ENCODE results near the gene IQCM. TPM values are rescaled to one million over a fixed set of nuclear protein-coding genes. Genes with fewer than 3 reads are reported as not detected.
A peak's percentile ranks its signal among the peaks of the same experiment; 100 is the strongest.

The IQCM gene
- total and polyA plus RNA-seq, 9 donors: 0.08 TPM; not detected in 8

DNA sequence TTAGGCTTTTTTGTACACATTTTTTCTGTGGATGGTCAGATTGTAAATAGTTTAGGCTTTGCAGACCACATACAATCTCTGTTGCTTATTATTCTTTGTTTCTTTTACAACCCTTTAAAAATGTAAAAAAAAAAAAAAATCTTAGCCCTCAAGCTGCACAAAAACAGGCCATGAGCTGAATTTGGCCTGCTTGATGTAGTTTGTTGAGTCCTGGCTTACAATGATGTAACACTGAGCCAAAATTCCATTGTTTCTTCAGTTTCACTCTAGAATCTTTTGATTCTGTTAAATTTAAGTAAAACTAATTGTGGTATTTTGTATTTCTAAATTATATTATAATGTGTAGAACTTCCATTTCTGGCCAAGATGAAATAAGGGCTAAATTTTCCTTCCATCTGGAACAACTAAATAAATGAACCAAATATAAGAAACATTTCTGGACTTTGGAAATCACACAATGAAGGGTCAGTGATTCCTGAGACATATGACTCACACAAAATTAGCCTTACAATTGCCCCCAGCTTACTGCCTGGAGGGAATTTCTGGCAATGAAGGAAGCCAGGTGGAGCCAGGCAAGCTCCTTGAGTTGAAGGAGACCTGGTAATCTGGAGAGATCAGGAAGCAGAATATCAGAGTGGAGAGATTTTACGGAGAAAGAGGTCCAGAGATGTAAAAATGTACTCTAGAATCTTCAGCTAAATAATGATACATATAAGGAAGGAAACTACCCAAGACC lies 29.8 kb downstream of the IQCM start:
- Histone ChIP-seq H3K36me3 (ENCODE audit: control insufficient read depth, insufficient read depth, low read length) (no peaks in the 10 kb centered on the region), H3K27me3 (ENCODE audit: control insufficient read depth, insufficient read depth, low read length) (no peaks in the 10 kb centered on the region), H3K9me3 (replicated peaks; ENCODE audit: control insufficient read depth, low read depth, low read length) (no peaks in the 10 kb centered on the region), H3K27ac (ENCODE audit: low read length) (no peak overlapping the region), H3K4me1 (ENCODE audit: control insufficient read depth, insufficient read depth, low read length) (no peaks in the 10 kb centered on the region), H3K4me3 (ENCODE audit: low read length) (no peak overlapping the region)
- DNase-seq: peak; percentile 92
- WGBS (ENCODE audit: insufficient coverage): no CpG with 5 or more reads among the region's 1 CpG

- no peaks in the 10 kb centered on the region for H3K9me3 ChIP-seq (replicated peaks; ENCODE audit: control insufficient read depth, low read depth, low read length)
- H3K4me1 ChIP-seq (ENCODE audit: control insufficient read depth, insufficient read depth, low read length): no peaks in the 10 kb centered on the region
- H3K27ac ChIP-seq (ENCODE audit: low read length): no peak overlapping the region
- no peak for DNase-seq
- 100% methylated on average over 1 of the region's 2 CpGs for WGBS (ENCODE audit: insufficient coverage)
- no peak overlapping the region for H3K4me3 ChIP-seq (ENCODE audit: low read length)
- no peaks in the 10 kb centered on the region for H3K27me3 ChIP-seq (ENCODE audit: control insufficient read depth, insufficient read depth, low read length)
- no peaks in the 10 kb centered on the region for H3K36me3 ChIP-seq (ENCODE audit: control insufficient read depth, insufficient read depth, low read length)
Measured at GRCh38 chr4:149784018-149784417, 31.6 kb downstream of the IQCM start.

DNA sequence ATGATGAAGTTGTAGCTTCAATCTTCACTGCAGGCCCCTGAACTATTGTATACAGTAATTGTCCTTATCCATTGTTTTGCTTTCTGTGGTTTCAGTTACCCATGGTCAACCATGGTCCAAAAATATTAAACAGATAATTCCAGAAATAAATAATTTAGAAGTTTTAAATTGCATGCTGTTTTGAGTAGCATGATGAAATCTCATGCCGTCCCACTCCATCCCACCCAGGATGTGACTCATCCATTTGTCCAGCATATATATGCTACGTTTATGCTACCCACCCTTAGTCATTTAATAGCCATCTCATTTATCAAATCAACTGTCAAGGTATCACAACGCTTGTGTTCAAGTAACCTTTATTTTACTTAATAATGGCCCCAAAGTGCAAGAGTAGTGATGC lies 34.5 kb downstream of the IQCM start:
- DNase-seq: no peak
- no peaks in the 10 kb centered on the region for H3K27me3 ChIP-seq (ENCODE audit: control insufficient read depth, insufficient read depth, low read length)
- H3K27ac ChIP-seq (ENCODE audit: low read length): no peak overlapping the region
- no peaks in the 10 kb centered on the region for H3K4me1 ChIP-seq (ENCODE audit: control insufficient read depth, insufficient read depth, low read length)
- no peak overlapping the region for H3K4me3 ChIP-seq (ENCODE audit: low read length)
- H3K36me3 ChIP-seq (ENCODE audit: control insufficient read depth, insufficient read depth, low read length): no peaks in the 10 kb centered on the region
- WGBS (ENCODE audit: insufficient coverage): no CpG with 5 or more reads among the region's 3 CpGs
- no peaks in the 10 kb centered on the region for H3K9me3 ChIP-seq (replicated peaks; ENCODE audit: control insufficient read depth, low read depth, low read length)

- no peaks in the 10 kb centered on the region for H3K36me3 ChIP-seq (ENCODE audit: control insufficient read depth, insufficient read depth, low read length)
- no peak for DNase-seq
- no peak overlapping the region for H3K27ac ChIP-seq (ENCODE audit: low read length)
- no peaks in the 10 kb centered on the region for H3K27me3 ChIP-seq (ENCODE audit: control insufficient read depth, insufficient read depth, low read length)
- H3K9me3 ChIP-seq (replicated peaks; ENCODE audit: control insufficient read depth, low read depth, low read length): no peaks in the 10 kb centered on the region
- no CpG with 5 or more reads among the region's 2 CpGs for WGBS (ENCODE audit: insufficient coverage)
- H3K4me1 ChIP-seq (ENCODE audit: control insufficient read depth, insufficient read depth, low read length): no peaks in the 10 kb centered on the region
- H3K4me3 ChIP-seq (ENCODE audit: low read length): no peak overlapping the region
Measured at GRCh38 chr4:149768477-149768876, 47.2 kb downstream of the IQCM start.

- H3K4me3 ChIP-seq (ENCODE audit: low read length): no peak overlapping the region
- WGBS (ENCODE audit: insufficient coverage): no CpG with 5 or more reads among the region's 1 CpG
- no peaks in the 10 kb centered on the region for H3K36me3 ChIP-seq (ENCODE audit: control insufficient read depth, insufficient read depth, low read length)
- no peaks in the 10 kb centered on the region for H3K9me3 ChIP-seq (replicated peaks; ENCODE audit: control insufficient read depth, low read depth, low read length)
- no peaks in the 10 kb centered on the region for H3K4me1 ChIP-seq (ENCODE audit: control insufficient read depth, insufficient read depth, low read length)
- no peak overlapping the region for H3K27ac ChIP-seq (ENCODE audit: low read length)
- no peaks in the 10 kb centered on the region for H3K27me3 ChIP-seq (ENCODE audit: control insufficient read depth, insufficient read depth, low read length)
- no peak for DNase-seq
Measured at GRCh38 chr4:149766135-149766534, 49.5 kb downstream of the IQCM start.

GRCh38 chr4:149765630-149766029 lies 50.0 kb downstream of the IQCM start:
- Histone ChIP-seq H3K27ac (ENCODE audit: low read length) (no peak overlapping the region), H3K36me3 (ENCODE audit: control insufficient read depth, insufficient read depth, low read length) (no peaks in the 10 kb centered on the region), H3K4me1 (ENCODE audit: control insufficient read depth, insufficient read depth, low read length) (no peaks in the 10 kb centered on the region), H3K9me3 (replicated peaks; ENCODE audit: control insufficient read depth, low read depth, low read length) (no peaks in the 10 kb centered on the region), H3K4me3 (ENCODE audit: low read length) (no peak overlapping the region), H3K27me3 (ENCODE audit: control insufficient read depth, insufficient read depth, low read length) (no peaks in the 10 kb centered on the region)
- DNase-seq: no peak
- 68% methylated on average over 3 of the region's 3 CpGs for WGBS (ENCODE audit: insufficient coverage)

- no peaks in the 10 kb centered on the region for H3K36me3 ChIP-seq (ENCODE audit: control insufficient read depth, insufficient read depth, low read length)
- DNase-seq: no peak
- no peaks in the 10 kb centered on the region for H3K4me1 ChIP-seq (ENCODE audit: control insufficient read depth, insufficient read depth, low read length)
- no CpG with 5 or more reads among the region's 2 CpGs for WGBS (ENCODE audit: insufficient coverage)
- no peaks in the 10 kb centered on the region for H3K27me3 ChIP-seq (ENCODE audit: control insufficient read depth, insufficient read depth, low read length)
- H3K9me3 ChIP-seq (replicated peaks; ENCODE audit: control insufficient read depth, low read depth, low read length): no peaks in the 10 kb centered on the region
- H3K27ac ChIP-seq (ENCODE audit: low read length): no peak overlapping the region
- no peak overlapping the region for H3K4me3 ChIP-seq (ENCODE audit: low read length)
Measured at GRCh38 chr4:149755969-149756368, 59.7 kb downstream of the IQCM start.

- H3K27me3 ChIP-seq (ENCODE audit: control insufficient read depth, insufficient read depth, low read length): no peaks in the 10 kb centered on the region
- H3K4me1 ChIP-seq (ENCODE audit: control insufficient read depth, insufficient read depth, low read length): no peaks in the 10 kb centered on the region
- no peaks in the 10 kb centered on the region for H3K36me3 ChIP-seq (ENCODE audit: control insufficient read depth, insufficient read depth, low read length)
- WGBS (ENCODE audit: insufficient coverage): 88% methylated on average over 2 of the region's 3 CpGs
- no peak overlapping the region for H3K4me3 ChIP-seq (ENCODE audit: low read length)
- H3K9me3 ChIP-seq (replicated peaks; ENCODE audit: control insufficient read depth, low read depth, low read length): no peaks in the 10 kb centered on the region
- no peak for DNase-seq
- no peak overlapping the region for H3K27ac ChIP-seq (ENCODE audit: low read length)
Measured at GRCh38 chr4:149754526-149754925, 61.1 kb downstream of the IQCM start.

- Histone ChIP-seq H3K27me3 (ENCODE audit: control insufficient read depth, insufficient read depth, low read length) (no peaks in the 10 kb centered on the region), H3K4me1 (ENCODE audit: control insufficient read depth, insufficient read depth, low read length) (no peaks in the 10 kb centered on the region), H3K27ac (ENCODE audit: low read length) (no peak overlapping the region), H3K9me3 (replicated peaks; ENCODE audit: control insufficient read depth, low read depth, low read length) (no peaks in the 10 kb centered on the region), H3K36me3 (ENCODE audit: control insufficient read depth, insufficient read depth, low read length) (no peaks in the 10 kb centered on the region), H3K4me3 (ENCODE audit: low read length) (no peak overlapping the region)
- no CpG with 5 or more reads among the region's 2 CpGs for WGBS (ENCODE audit: insufficient coverage)
- no peak for DNase-seq
Measured at GRCh38 chr4:149752729-149753128, 62.9 kb downstream of the IQCM start.

DNA sequence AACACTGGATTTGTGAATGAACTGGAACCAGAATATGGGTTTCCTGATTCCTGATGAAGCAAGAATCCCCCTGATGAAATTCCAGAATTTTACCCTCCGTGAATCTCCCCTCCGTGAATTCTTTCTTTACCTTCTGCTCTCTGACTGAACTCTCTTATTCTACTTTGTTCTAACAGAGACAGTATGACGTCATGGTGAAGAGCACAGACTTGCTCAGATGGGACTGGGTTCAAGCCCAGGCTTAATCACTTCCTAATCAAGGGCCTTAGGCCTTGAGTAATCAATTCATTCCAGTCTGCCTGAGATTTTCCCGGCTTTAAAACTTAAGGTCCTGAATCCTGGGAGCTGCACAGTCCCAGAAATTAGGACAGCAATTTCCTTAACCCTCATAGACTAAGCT lies 64.5 kb downstream of the IQCM start:
- Histone ChIP-seq H3K36me3 (ENCODE audit: control insufficient read depth, insufficient read depth, low read length) (no peaks in the 10 kb centered on the region), H3K4me1 (ENCODE audit: control insufficient read depth, insufficient read depth, low read length) (no peaks in the 10 kb centered on the region), H3K9me3 (replicated peaks; ENCODE audit: control insufficient read depth, low read depth, low read length) (no peaks in the 10 kb centered on the region), H3K27ac (ENCODE audit: low read length) (no peak overlapping the region), H3K4me3 (ENCODE audit: low read length) (no peak overlapping the region), H3K27me3 (ENCODE audit: control insufficient read depth, insufficient read depth, low read length) (no peaks in the 10 kb centered on the region)
- 68% methylated on average over 3 of the region's 4 CpGs for WGBS (ENCODE audit: insufficient coverage)
- DNase-seq: no peak

DNA sequence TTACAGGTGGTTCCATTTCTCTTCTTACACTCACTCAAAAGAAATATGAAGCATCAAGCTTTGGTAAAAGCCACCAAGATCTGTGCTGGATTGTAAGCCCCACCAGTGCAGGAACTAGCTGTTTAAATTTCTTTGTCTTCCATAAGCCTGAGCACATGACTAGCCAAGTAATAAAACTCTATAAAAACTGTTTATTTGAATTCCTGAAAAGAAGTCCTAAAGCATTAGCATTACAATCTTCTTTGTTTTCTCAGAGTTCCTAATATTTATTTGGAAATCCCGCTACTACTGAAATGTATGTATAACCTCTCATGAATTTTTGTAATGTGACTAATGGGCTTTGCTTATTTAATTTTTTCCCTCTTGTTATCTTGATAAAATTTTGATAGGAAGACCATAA lies 65.9 kb downstream of the IQCM start:
- H3K27ac ChIP-seq (ENCODE audit: low read length): no peak overlapping the region
- H3K9me3 ChIP-seq (replicated peaks; ENCODE audit: control insufficient read depth, low read depth, low read length): no peaks in the 10 kb centered on the region
- no peaks in the 10 kb centered on the region for H3K4me1 ChIP-seq (ENCODE audit: control insufficient read depth, insufficient read depth, low read length)
- no peaks in the 10 kb centered on the region for H3K36me3 ChIP-seq (ENCODE audit: control insufficient read depth, insufficient read depth, low read length)
- WGBS (ENCODE audit: insufficient coverage): no CpG with 5 or more reads among the region's 1 CpG
- no peak overlapping the region for H3K4me3 ChIP-seq (ENCODE audit: low read length)
- H3K27me3 ChIP-seq (ENCODE audit: control insufficient read depth, insufficient read depth, low read length): no peaks in the 10 kb centered on the region
- DNase-seq: no peak
